Skin epidermis (tissue), 12 donors: ENCODE measurements around the gene ADAM22.

ENCODE experiments used
- H3K27ac ChIP-seq, 21 experiments: fragments of 200-600 bp; sonication (generic) in 11 of 21; one replicate each; pipeline ENCODE4 v1.5.0; 2020; ENCODE audit warnings: mild to moderate bottlenecking in 3 of 21, inconsistent platforms in 2 of 21, moderate library complexity in 2 of 21
- H3K4me3 ChIP-seq, 7 experiments: fragments of 200-600 bp; sonication (generic) in 2 of 7; one replicate each; pipeline ENCODE4 v1.5.0; 2020; ENCODE audit warnings: inconsistent platforms in 2 of 7, mild to moderate bottlenecking in 2 of 7, moderate library complexity in 1 of 7

The ADAM22 gene

GRCh38 chr7:87948371-87948770, 14.3 kb downstream of the ADAM22 start:
- no peak overlapping the region for H3K4me3 ChIP-seq
- no peak overlapping the region for H3K27ac ChIP-seq

GRCh38 chr7:87959336-87959735, 25.3 kb downstream of the ADAM22 start:
- no peak overlapping the region for H3K27ac ChIP-seq
- H3K4me3 ChIP-seq = no peak overlapping the region

GRCh38 chr7:87960239-87960638, 26.2 kb downstream of the ADAM22 start:
- Histone ChIP-seq H3K27ac (no peak overlapping the region), H3K4me3 (no peak overlapping the region)

- Histone ChIP-seq H3K27ac (no peak overlapping the region), H3K4me3 (no peak overlapping the region)
Measured at GRCh38 chr7:87961754-87962153, 27.7 kb downstream of the ADAM22 start.

GRCh38 chr7:87966271-87966670, 32.2 kb downstream of the ADAM22 start:
- H3K27ac ChIP-seq = no peak overlapping the region
- no peak overlapping the region for H3K4me3 ChIP-seq

- H3K27ac ChIP-seq = no peak overlapping the region
- H3K4me3 ChIP-seq = no peak overlapping the region
Measured at GRCh38 chr7:87968021-87968420, 34.0 kb downstream of the ADAM22 start.

GRCh38 chr7:87982116-87982515, 48.1 kb downstream of the ADAM22 start:
- H3K4me3 ChIP-seq = no peak overlapping the region
- H3K27ac ChIP-seq = no peak overlapping the region

GRCh38 chr7:87984088-87984487, 50.0 kb downstream of the ADAM22 start:
- Histone ChIP-seq H3K27ac (no peak overlapping the region), H3K4me3 (no peak overlapping the region)

GRCh38 chr7:87993269-87993668, 59.2 kb downstream of the ADAM22 start:
- Histone ChIP-seq H3K27ac (no peak overlapping the region), H3K4me3 (no peak overlapping the region)

GRCh38 chr7:87999261-87999660, 65.2 kb downstream of the ADAM22 start:
- H3K4me3 ChIP-seq = no peak overlapping the region
- no peak overlapping the region for H3K27ac ChIP-seq

- H3K4me3 ChIP-seq = no peak overlapping the region
- peak overlapping the region in 2 of 21 experiments; percentile 35 to 58 for H3K27ac ChIP-seq
Measured at GRCh38 chr7:88001744-88002530, 67.9 kb downstream of the ADAM22 start.

GRCh38 chr7:88002617-88003016, 68.6 kb downstream of the ADAM22 start:
- peak overlapping the region in 3 of 21 experiments; percentile 35 to 58 (median 47) for H3K27ac ChIP-seq
- no peak overlapping the region for H3K4me3 ChIP-seq

GRCh38 chr7:88003581-88003980, 69.5 kb downstream of the ADAM22 start:
- H3K4me3 ChIP-seq = no peak overlapping the region
- H3K27ac ChIP-seq = no peak overlapping the region

- H3K27ac ChIP-seq = no peak overlapping the region
- H3K4me3 ChIP-seq = no peak overlapping the region
Measured at GRCh38 chr7:88005191-88005590, 71.1 kb downstream of the ADAM22 start.

GRCh38 chr7:88009651-88010050, 75.6 kb downstream of the ADAM22 start:
- Histone ChIP-seq H3K4me3 (no peak overlapping the region), H3K27ac (no peak overlapping the region)

- H3K27ac ChIP-seq = no peak overlapping the region
- no peak overlapping the region for H3K4me3 ChIP-seq
Measured at GRCh38 chr7:88012086-88012485, 78.0 kb downstream of the ADAM22 start.

GRCh38 chr7:88013981-88014380, 79.9 kb downstream of the ADAM22 start:
- no peak overlapping the region for H3K4me3 ChIP-seq

GRCh38 chr7:88014581-88014980, 80.5 kb downstream of the ADAM22 start:
- Histone ChIP-seq H3K27ac (no peak overlapping the region), H3K4me3 (no peak overlapping the region)

More at GRCh38 chr7:88013981-88014380, 79.9 kb downstream of the ADAM22 start:
- no peak overlapping the region for H3K27ac ChIP-seq

GRCh38 chr7:88015309-88015708, 81.3 kb downstream of the ADAM22 start:
- H3K4me3 ChIP-seq = no peak overlapping the region
- no peak overlapping the region for H3K27ac ChIP-seq

GRCh38 chr7:88018501-88018900, 84.5 kb downstream of the ADAM22 start:
- H3K27ac ChIP-seq = no peak overlapping the region
- H3K4me3 ChIP-seq = no peak overlapping the region

GRCh38 chr7:88020953-88021665, 87.1 kb downstream of the ADAM22 start:
- Histone ChIP-seq H3K4me3 (no peak overlapping the region), H3K27ac (no peak overlapping the region)
